ENCODE data around the gene NPAS3.

GRCh38 chr14:33061667-33062325 is 123.1 kb downstream of the NPAS3 start:
- TF ChIP-seq CTCF (IDR thresholded peaks at IDR 0.05) (no peak), POLR2A (IDR thresholded peaks at IDR 0.05) (no peak), EP300 (IDR thresholded peaks at IDR 0.05) (no peak), POLR2AphosphoS5 (IDR thresholded peaks at IDR 0.05) (no peak)

Data from sigmoid colon (tissue), 4 donors.